H9 (cell line): ENCODE measurements around the gene RALGAPB. TPM values are rescaled to one million over a fixed set of nuclear protein-coding genes. Genes with fewer than 3 reads are reported as not detected.
A peak's percentile ranks its signal among the peaks of the same experiment; 100 is the strongest.

Source experiments
- DNase-seq: peaks from one replicate; pipeline ENCODE4 v3.0.0-alpha.2; 2017
- H2AFZ ChIP-seq: one replicate; pipeline ENCODE4 v1.6.1; 2013; ENCODE audit warnings: mild to moderate bottlenecking, low read length, control low read depth, moderate library complexity
- H2AK5ac ChIP-seq: 2 replicates; pipeline ENCODE4 v1.6.1; 2013; ENCODE audit warnings: low read length, control low read depth, mixed read lengths; ENCODE audit not compliant: insufficient read length
- H2BK120ac ChIP-seq: one replicate; pipeline ENCODE4 v1.6.1; 2013; ENCODE audit warnings: low read depth, mild to moderate bottlenecking, low read length, control low read depth, inconsistent platforms; ENCODE audit not compliant: poor library complexity, severe bottlenecking
- H2BK12ac ChIP-seq: 2 replicates; pipeline ENCODE4 v1.6.1; 2013; ENCODE audit warnings: low read length, control low read depth, mixed read lengths, low read depth; ENCODE audit not compliant: insufficient read length
- H2BK15ac ChIP-seq: 2 replicates; pipeline ENCODE4 v1.6.1; 2013; ENCODE audit warnings: low read depth, low read length, control low read depth
- H2BK20ac ChIP-seq: one replicate; pipeline ENCODE4 v1.6.1; 2013; ENCODE audit warnings: low read depth, mild to moderate bottlenecking, low read length, control low read depth, inconsistent platforms; ENCODE audit not compliant: poor library complexity, severe bottlenecking
- H2BK5ac ChIP-seq: 2 replicates; pipeline ENCODE4 v1.6.1; 2013; ENCODE audit warnings: low read length, control low read depth, mixed read lengths; ENCODE audit not compliant: insufficient read length
- H3K14ac ChIP-seq: 2 replicates; pipeline ENCODE4 v1.6.1; 2013; ENCODE audit warnings: low read length, control low read depth; ENCODE audit not compliant: insufficient read depth
- H3K18ac ChIP-seq: 2 replicates; pipeline ENCODE4 v1.6.1; 2013; ENCODE audit warnings: low read depth, mild to moderate bottlenecking, mixed read lengths, low read length, control low read depth; ENCODE audit not compliant: insufficient read length
- H3K23ac ChIP-seq: 2 replicates; pipeline ENCODE4 v1.6.1; 2013; ENCODE audit warnings: low read length, control low read depth, mixed read lengths, low read depth; ENCODE audit not compliant: insufficient read length
- H3K23me2 ChIP-seq: 2 replicates; pipeline ENCODE4 v1.6.1; 2013; ENCODE audit warnings: low read depth, mild to moderate bottlenecking, mixed read lengths, low read length, control low read depth; ENCODE audit not compliant: insufficient read length, poor library complexity, severe bottlenecking
- H3K27ac ChIP-seq: 2 replicates; pipeline ENCODE4 v1.5.1; 2013; ENCODE audit warnings: low read length, control low read depth, mixed read lengths, low read depth; ENCODE audit not compliant: insufficient read length
- H3K27me3 ChIP-seq: 2 replicates; pipeline ENCODE4 v1.6.1; 2013; ENCODE audit warnings: low read length, control low read depth, inconsistent platforms; ENCODE audit not compliant: insufficient read depth
- H3K4ac ChIP-seq: 2 replicates; pipeline ENCODE4 v1.6.1; 2013; ENCODE audit warnings: low read depth, mild to moderate bottlenecking, control low read depth, inconsistent platforms, low read length, moderate library complexity
- H3K4me1 ChIP-seq: 2 replicates; pipeline ENCODE4 v1.6.1; 2013; ENCODE audit warnings: low read length, control low read depth, inconsistent platforms; ENCODE audit not compliant: insufficient read depth
- H3K4me2 ChIP-seq: 2 replicates; pipeline ENCODE4 v1.6.1; 2013; ENCODE audit warnings: low read length, control low read depth, mixed read lengths; ENCODE audit not compliant: insufficient read length, insufficient read depth
- H3K56ac ChIP-seq: 2 replicates; pipeline ENCODE4 v1.6.1; 2013; ENCODE audit warnings: low read depth, mild to moderate bottlenecking, mixed read lengths, low read length, control low read depth; ENCODE audit not compliant: insufficient read length
- H3K79me1 ChIP-seq: 2 replicates; pipeline ENCODE4 v1.6.1; 2013; ENCODE audit warnings: low read depth, mild to moderate bottlenecking, moderate library complexity, low read length, control low read depth, inconsistent platforms; ENCODE audit not compliant: insufficient read depth, poor library complexity, severe bottlenecking
- H3K79me2 ChIP-seq: 2 replicates; pipeline ENCODE4 v1.6.1; 2013; ENCODE audit warnings: low read length, control low read depth, inconsistent platforms; ENCODE audit not compliant: insufficient read depth
- H3K9ac ChIP-seq: 2 replicates; pipeline ENCODE4 v1.6.1; 2013; ENCODE audit warnings: low read length, control low read depth, mixed read lengths; ENCODE audit not compliant: insufficient read length; ENCODE audit errors: extremely low read depth
- H3K9me3 ChIP-seq: one replicate; pipeline ENCODE4 v1.6.1; 2013; ENCODE audit warnings: low read depth, low read length, inconsistent platforms; ENCODE audit not compliant: control insufficient read depth
- H3T11ph ChIP-seq: one replicate; pipeline ENCODE4 v1.6.1; 2013; ENCODE audit warnings: mild to moderate bottlenecking, low read length, control low read depth, inconsistent platforms
- H4K20me1 ChIP-seq: one replicate; pipeline ENCODE4 v1.6.1; 2013; ENCODE audit not compliant: control insufficient read depth, insufficient read length, insufficient read depth
- H4K5ac ChIP-seq: 2 replicates; pipeline ENCODE4 v1.6.1; 2013; ENCODE audit warnings: low read depth, mild to moderate bottlenecking, mixed read lengths, low read length, control low read depth; ENCODE audit not compliant: insufficient read length
- H4K8ac ChIP-seq: replicated peaks from 2 replicates; pipeline ENCODE4 v1.6.1; 2013; ENCODE audit warnings: low read length, control low read depth, mixed read lengths, low read depth; ENCODE audit not compliant: insufficient read length
- H4K91ac ChIP-seq: 2 replicates; pipeline ENCODE4 v1.6.1; 2013; ENCODE audit warnings: low read depth, mild to moderate bottlenecking, moderate library complexity, mixed read lengths, low read length, control low read depth; ENCODE audit not compliant: insufficient read length
- H3K27ac Mint-ChIP-seq, 3 experiments: 2 replicates in 2 of 3; 3 replicates in 1 of 3; pipeline ENCODE4 v1.8.0; 2020 to 2021; ENCODE audit warnings: mixed read lengths in 3 of 3, mild to moderate bottlenecking in 1 of 3, moderate library complexity in 1 of 3
- H3K27me3 Mint-ChIP-seq: 2 replicates; pipeline ENCODE4 v1.8.0; 2021; ENCODE audit warnings: low read depth, mild to moderate bottlenecking, moderate library complexity, mixed read lengths
- H3K36me3 Mint-ChIP-seq, 3 experiments: 2 replicates in 2 of 3; 3 replicates in 1 of 3; pipeline ENCODE4 v1.8.0; 2020 to 2021; ENCODE audit warnings: low read depth in 3 of 3, mixed read lengths in 3 of 3; ENCODE audit not compliant: insufficient read depth in 1 of 3
- H3K4me1 Mint-ChIP-seq, 2 experiments: 2 replicates each; pipeline ENCODE4 v1.8.0; 2020; ENCODE audit warnings: mixed read lengths in 2 of 2
- H3K4me3 Mint-ChIP-seq, 2 experiments: 2 replicates in 1 of 2; 3 replicates in 1 of 2; pipeline ENCODE4 v1.8.0; 2020 to 2021; ENCODE audit warnings: mild to moderate bottlenecking in 2 of 2, mixed read lengths in 2 of 2, moderate library complexity in 1 of 2
- H3K9me3 Mint-ChIP-seq, 2 experiments: 2 replicates in 1 of 2; 3 replicates in 1 of 2; pipeline ENCODE4 v1.8.0; 2020; ENCODE audit warnings: mild to moderate bottlenecking in 2 of 2, mixed read lengths in 2 of 2, moderate library complexity in 1 of 2
- CTCF ChIP-seq: fragments of 200-600 bp; sonication (generic); conservative IDR thresholded peaks from 3 replicates; pipeline ENCODE4 v1.8.0; 2021; ENCODE audit warnings: antibody characterized with exemption, mild to moderate bottlenecking
- WGBS: extraction: QIAGEN DNeasy Blood & Tissue Kit; methylation state at CpG from one replicate; pipeline ENCODE4 v1.1.7; 2013; ENCODE audit warnings: missing lambda C conversion rate, low lambda C conversion rate, mixed read lengths; ENCODE audit not compliant: insufficient read length; ENCODE audit errors: extremely low coverage; 5-methylcytosine and 5-hydroxymethylcytosine counted together
- total RNA-seq: library from RNA; stranded (reverse); gene quantifications from 2 replicates; pipeline ENCODE4 v1.2.1, GENCODE V29; 2021

RALGAPB gene
- total RNA-seq, 1 experiment from 2014 or later, result 28.5 TPM

- Histone ChIP-seq H2BK120ac (no peak overlapping the region), H2BK5ac (no peak overlapping the region), H3K23me2 (no peaks in the 10 kb centered on the region), H3K56ac (no peak overlapping the region), H3K79me2 (no peaks in the 10 kb centered on the region), H2BK12ac (no peak overlapping the region), H2AK5ac (no peak overlapping the region), H2AFZ (no peak overlapping the region), H2BK20ac (no peak overlapping the region), H3K14ac (no peak overlapping the region), H3K9me3 (no peaks in the 10 kb centered on the region), H2BK15ac (no peak overlapping the region), H4K8ac (no peak overlapping the region), H3T11ph (no peak overlapping the region), H3K27ac (no peak overlapping the region), H3K4me2 (no peak overlapping the region), H3K9ac (no peak overlapping the region), H3K4me1 (no peaks in the 10 kb centered on the region), H3K18ac (no peak overlapping the region), H3K27me3 (no peaks in the 10 kb centered on the region), H3K79me1 (no peaks in the 10 kb centered on the region), H3K23ac (no peak overlapping the region), H4K20me1 (no peaks in the 10 kb centered on the region), H3K4ac (no peak overlapping the region), H4K5ac (no peak overlapping the region), H4K91ac (no peak overlapping the region)
- Mint-ChIP-seq H3K27ac (peak overlapping the region in 2 of 3 experiments; percentile 18 to 34; a peak in 2 of 7 replicates), H3K36me3 (peaks cover 0 to 10% (median 6%) of the 10 kb centered on the region in 3 experiments; a peak in 4 of 7 replicates), H3K27me3 (peaks cover 1% of the 10 kb centered on the region; the same call in 1 of the 2 replicates), H3K9me3 (no peaks in the 10 kb centered on the region), H3K4me1 (peaks cover 32 to 41% of the 10 kb centered on the region in 2 experiments), H3K4me3 (no peak overlapping the region)
- no peak for DNase-seq
- TF ChIP-seq CTCF, result no peak
- no CpG with 5 or more reads among the region's 4 CpGs for WGBS
Measured at GRCh38 chr20:38579921-38580320, 107.3 kb downstream of the RALGAPB start.
